Neural cell (in vitro differentiated cells): ENCODE measurements around the gene CCDC159.

ENCODE experiments used
- CTCF ChIP-seq: fragments of 450-650 bp; IDR thresholded peaks from 2 replicates; pipeline ENCODE4 v1.5.1; 2014; ENCODE audit warnings: antibody characterized with exemption, mild to moderate bottlenecking, moderate library complexity; ENCODE audit not compliant: poor library complexity, severe bottlenecking
- EP300 ChIP-seq: fragments of 450-650 bp; conservative IDR thresholded peaks from 2 replicates; pipeline ENCODE4 v1.6.1; 2014; ENCODE audit warnings: antibody characterized with exemption, mild to moderate bottlenecking, moderate library complexity; ENCODE audit not compliant: poor library complexity, severe bottlenecking
- EZH2 ChIP-seq: fragments of 200-600, 300-800 bp; shearing (Covaris generic), sonication (generic); IDR thresholded peaks from 2 replicates; pipeline ENCODE4 v1.6.1; 2014; ENCODE audit warnings: antibody characterized with exemption, low read length, borderline replicate concordance, mild to moderate bottlenecking; ENCODE audit not compliant: insufficient read depth, poor library complexity, severe bottlenecking
- MXI1 ChIP-seq: fragments of 450-650 bp; conservative IDR thresholded peaks from 2 replicates; pipeline ENCODE4 v1.6.1; 2014; ENCODE audit warnings: antibody characterized with exemption, mild to moderate bottlenecking; ENCODE audit not compliant: poor library complexity, severe bottlenecking
- POLR2AphosphoS5 ChIP-seq: IDR thresholded peaks from 2 replicates; pipeline ENCODE4 v1.6.1; 2012
- RAD21 ChIP-seq: fragments of 450-650 bp; conservative IDR thresholded peaks from 2 replicates; pipeline ENCODE4 v1.6.1; 2014; ENCODE audit warnings: antibody characterized with exemption, mild to moderate bottlenecking, moderate library complexity
- REST ChIP-seq: IDR thresholded peaks from 2 replicates; pipeline ENCODE4 v1.6.1; 2012; ENCODE audit warnings: borderline replicate concordance
- SMC3 ChIP-seq: fragments of 450-650 bp; conservative IDR thresholded peaks from 2 replicates; pipeline ENCODE4 v1.6.1; 2014; ENCODE audit warnings: antibody characterized with exemption, mild to moderate bottlenecking, moderate library complexity; ENCODE audit not compliant: poor library complexity
- TAF1 ChIP-seq: IDR thresholded peaks from 2 replicates; pipeline ENCODE4 v1.6.1; 2012; ENCODE audit warnings: low read depth

GRCh38 chr19:11345122-11345803 is 1.1 kb upstream of the CCDC159 start:
- TF ChIP-seq CTCF (no peak), REST (no peak), RAD21 (no peak), POLR2AphosphoS5 (no peak), EZH2 (no peak), EP300 (no peak), TAF1 (no peak), MXI1 (no peak), SMC3 (no peak)
